Small intestine (tissue), 7 donors: ENCODE measurements around the gene GTF2IRD1. TPM values are rescaled to one million over a fixed set of nuclear protein-coding genes. Genes with fewer than 3 reads are reported as not detected.
A peak's percentile ranks its signal among the peaks of the same experiment; 100 is the strongest.

Experiments used
- DNase-seq, 2 donors: peaks; one replicate each; pipeline versions ENCODE4 v3.0.0 to v3.0.0-alpha.2; 2013
- FAIRE-seq: peaks from 2 replicates; lab custom pipeline; 2012; peaks lifted over from hg19 to GRCh38; lab: Jason Lieb, UNC
- H3K27ac ChIP-seq, 3 donors: one replicate each; pipeline ENCODE4 v1.5.1; 2013; ENCODE audit warnings: low read length in 2 of 3, mild to moderate bottlenecking in 2 of 3, control low read depth in 1 of 3, inconsistent platforms in 1 of 3, low read depth in 1 of 3, moderate library complexity in 1 of 3
- H3K27me3 ChIP-seq, 3 donors: one replicate each; pipeline ENCODE4 v1.6.1; 2013; ENCODE audit warnings: low read length in 3 of 3, inconsistent platforms in 1 of 3; ENCODE audit not compliant: control insufficient read depth in 3 of 3, insufficient read depth in 3 of 3
- H3K36me3 ChIP-seq, 3 donors: one replicate each; pipeline ENCODE4 v1.6.1; 2013; ENCODE audit warnings: low read length in 3 of 3, inconsistent platforms in 1 of 3, low read depth in 1 of 3, mild to moderate bottlenecking in 1 of 3, moderate library complexity in 1 of 3; ENCODE audit not compliant: control insufficient read depth in 3 of 3, insufficient read depth in 2 of 3
- H3K4me1 ChIP-seq, 3 donors: one replicate each; pipeline ENCODE4 v1.6.1; 2013; ENCODE audit warnings: low read length in 2 of 3, inconsistent platforms in 1 of 3, low read depth in 1 of 3, mild to moderate bottlenecking in 1 of 3, moderate library complexity in 1 of 3; ENCODE audit not compliant: control insufficient read depth in 3 of 3, insufficient read depth in 2 of 3
- H3K4me3 ChIP-seq, 3 donors: one replicate each; pipeline ENCODE4 v1.5.1; 2013; ENCODE audit warnings: low read length in 3 of 3, control low read depth in 1 of 3, inconsistent platforms in 1 of 3, low read depth in 1 of 3, mild to moderate bottlenecking in 1 of 3, moderate library complexity in 1 of 3
- H3K9me3 ChIP-seq, 2 donors: one replicate each; pipeline ENCODE4 v1.6.1; 2013; ENCODE audit warnings: low read depth in 1 of 2, low read length in 1 of 2; ENCODE audit not compliant: control insufficient read depth in 2 of 2, insufficient read depth in 1 of 2
- WGBS, 3 donors: extraction: QIAGEN DNeasy Blood & Tissue Kit; methylation state at CpG; one replicate each; pipeline ENCODE4 v1.1.7; 2013; 5-methylcytosine and 5-hydroxymethylcytosine counted together
- polyA plus RNA-seq, 4 donors: library from polyadenylated mRNA; stranded (reverse) in 3 of 4; unstranded in 1 of 4; fragments of 200-250 nt in 3 of 4; fragments of 120-200 nt in 1 of 4; gene quantifications; one replicate each; pipeline versions ENCODE4 v1.2.1 to v1.2.3, GENCODE V29; 2013
- donor health status: healthy with polysubstance abuse.
- donor health status: control.
- donor health status: control.
- donor health status: Bipolar disorder and iron deficiency.
- donor health status: healthy.

GTF2IRD1 gene
- polyA plus RNA-seq, 4 donors, result 1.6 to 55.2 (median 10.1) TPM

DNA sequence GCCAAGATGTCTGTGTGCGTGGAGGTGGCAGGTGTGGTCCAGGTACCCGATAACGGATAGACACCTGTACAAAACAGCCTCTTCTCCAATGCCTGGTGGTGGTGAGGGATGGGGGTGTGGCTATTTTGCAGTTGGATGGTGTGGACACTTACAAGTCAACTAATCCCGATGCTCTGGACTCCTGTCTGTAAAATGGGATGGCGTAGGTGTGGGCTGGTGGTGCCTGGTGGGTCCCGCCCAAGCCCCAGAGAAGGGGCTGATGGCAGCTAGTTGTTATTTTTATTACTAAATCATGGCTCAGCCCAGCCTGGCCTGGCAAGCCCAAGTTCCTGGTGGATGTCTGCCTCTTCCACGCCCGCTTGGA, 22.3 kb downstream of the GTF2IRD1 start:
- 37 to 76% (median 53%) methylated on average over 8 of the region's 8 CpGs for WGBS, 3 donors
- H3K4me1 ChIP-seq, result peaks cover 3 to 49% (median 10%) of the 10 kb centered on the region in 3 donors
- H3K4me3 ChIP-seq, result no peak overlapping the region
- DNase-seq, result no peak
- peak overlapping the region in 1 of 3 donors; percentile 8 for H3K27ac ChIP-seq
- no peak for FAIRE-seq
- no peaks in the 10 kb centered on the region for H3K9me3 ChIP-seq
- no peaks in the 10 kb centered on the region for H3K27me3 ChIP-seq
- peaks cover 0 to 46% (median 0%) of the 10 kb centered on the region in 3 donors for H3K36me3 ChIP-seq

DNA sequence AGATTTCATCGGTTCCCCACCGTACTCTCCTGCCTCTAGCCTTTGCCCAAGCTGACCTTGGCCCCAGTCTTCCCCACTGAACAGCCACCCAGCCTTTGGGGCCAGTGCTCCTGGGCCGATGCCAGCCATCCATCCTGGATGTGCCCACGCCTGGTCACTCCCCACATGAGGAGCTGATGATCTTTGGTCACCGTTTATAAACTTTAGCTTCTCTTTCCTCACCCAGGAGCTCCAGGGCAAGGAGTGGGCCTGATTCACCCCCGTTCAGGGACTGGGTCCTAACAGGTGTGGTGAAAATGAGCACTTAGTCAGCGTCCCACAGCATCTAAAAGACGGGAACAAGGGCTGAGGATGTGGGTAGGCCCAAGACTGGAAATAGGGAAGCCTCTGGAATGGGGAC, 22.9 kb downstream of the GTF2IRD1 start:
- FAIRE-seq, result no peak
- H3K27ac ChIP-seq, result peak overlapping the region in 1 of 3 donors; percentile 93
- H3K27me3 ChIP-seq, result no peaks in the 10 kb centered on the region
- H3K4me3 ChIP-seq, result no peak overlapping the region
- H3K36me3 ChIP-seq, result peaks cover 0 to 50% (median 0%) of the 10 kb centered on the region in 3 donors
- DNase-seq, result peak in 1 of 2 donors; percentile 38
- 46 to 71% (median 54%) methylated on average over 8 of the region's 8 CpGs for WGBS, 3 donors
- H3K4me1 ChIP-seq, result peaks cover 3 to 56% (median 10%) of the 10 kb centered on the region in 3 donors
- H3K9me3 ChIP-seq, result no peaks in the 10 kb centered on the region

GRCh38 chr7:74478671-74479065, 25.0 kb downstream of the GTF2IRD1 start:
- peaks cover 3 to 70% (median 10%) of the 10 kb centered on the region in 3 donors for H3K4me1 ChIP-seq

DNA sequence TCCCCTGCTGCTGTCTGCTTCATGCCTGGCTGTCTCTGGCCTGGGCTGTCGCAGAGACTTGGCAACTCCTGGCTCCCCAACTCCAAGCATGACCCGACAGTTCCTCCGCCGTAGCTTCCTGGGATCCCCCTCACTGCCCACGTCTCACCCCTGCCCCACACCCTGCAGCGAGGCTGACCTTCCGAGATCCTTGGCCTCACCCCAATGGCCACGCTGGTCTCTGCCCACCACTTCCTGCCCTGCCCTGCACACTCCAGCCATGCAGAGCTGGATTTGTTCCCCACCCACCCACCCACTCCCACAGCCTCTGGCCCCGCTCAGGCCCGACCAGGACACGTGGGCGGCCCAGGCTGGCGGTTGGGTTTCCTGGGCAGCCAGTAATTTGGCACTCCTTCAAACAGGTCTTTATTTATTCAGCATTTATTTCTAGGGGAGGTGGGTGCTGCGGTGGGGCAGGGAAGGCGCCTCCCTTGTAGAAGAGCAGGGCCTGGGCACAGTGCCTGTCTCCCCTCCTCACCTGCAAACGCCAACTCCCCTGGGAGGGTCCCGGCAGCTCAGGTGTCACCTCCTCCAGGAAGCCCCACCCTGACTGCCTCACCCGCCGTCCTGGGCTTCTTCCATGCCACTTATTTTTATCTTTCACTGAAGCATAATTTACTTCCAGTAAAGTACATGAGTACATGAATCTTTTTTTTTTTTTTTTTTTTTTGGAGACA, 25.5 kb downstream of the GTF2IRD1 start:
- FAIRE-seq, result no peak
- 19 to 39% (median 22%) methylated on average over 15 to 19 of the region's 19 CpGs for WGBS, 3 donors
- peaks cover 3 to 73% (median 10%) of the 10 kb centered on the region in 3 donors for H3K4me1 ChIP-seq
- H3K36me3 ChIP-seq, result peaks cover 0 to 39% (median 0%) of the 10 kb centered on the region in 3 donors
- DNase-seq, result no peak
- H3K9me3 ChIP-seq, result no peaks in the 10 kb centered on the region
- no peaks in the 10 kb centered on the region for H3K27me3 ChIP-seq
- H3K27ac ChIP-seq, result peak overlapping the region in 2 of 3 donors; percentile 88 to 93
- H3K4me3 ChIP-seq, result no peak overlapping the region

More at GRCh38 chr7:74478671-74479065, 25.0 kb downstream of the GTF2IRD1 start:
- DNase-seq (no peak), FAIRE-seq (no peak)
- Histone ChIP-seq H3K27me3 (no peaks in the 10 kb centered on the region), H3K27ac (peak overlapping the region in 2 of 3 donors; percentile 79 to 93), H3K36me3 (peaks cover 0 to 44% (median 0%) of the 10 kb centered on the region in 3 donors), H3K4me3 (no peak overlapping the region), H3K9me3 (no peaks in the 10 kb centered on the region)
- 84 to 96% (median 89%) methylated on average over 4 of the region's 4 CpGs for WGBS, 3 donors

GRCh38 chr7:74479961-74480829, 26.5 kb downstream of the GTF2IRD1 start:
- H3K9me3 ChIP-seq, result no peaks in the 10 kb centered on the region
- peaks cover 0 to 37% (median 0%) of the 10 kb centered on the region in 3 donors for H3K36me3 ChIP-seq
- peak overlapping the region; percentile 1 to 52 (median 31) for H3K4me3 ChIP-seq
- no peaks in the 10 kb centered on the region for H3K27me3 ChIP-seq
- peaks cover 3 to 73% (median 10%) of the 10 kb centered on the region in 3 donors for H3K4me1 ChIP-seq
- no peak for FAIRE-seq
- DNase-seq, result peak; percentile 66 to 86
- H3K27ac ChIP-seq, result peak overlapping the region; percentile 33 to 93 (median 88)
- WGBS, 3 donors, result 18 to 22% (median 19%) methylated on average over 37 to 40 of the region's 40 CpGs

- DNase-seq (peak; percentile 72 to 81), FAIRE-seq (no peak)
- Histone ChIP-seq H3K27me3 (no peaks in the 10 kb centered on the region), H3K9me3 (no peaks in the 10 kb centered on the region), H3K36me3 (peaks cover 0 to 34% (median 0%) of the 10 kb centered on the region in 3 donors), H3K4me1 (peaks cover 3 to 68% (median 10%) of the 10 kb centered on the region in 3 donors), H3K27ac (peak overlapping the region; percentile 33 to 93 (median 88)), H3K4me3 (peak overlapping the region in 2 of 3 donors; percentile 31 to 52)
- WGBS, 3 donors, result 25 to 41% (median 30%) methylated on average over 16 of the region's 16 CpGs
Measured at GRCh38 chr7:74480861-74481417, 27.2 kb downstream of the GTF2IRD1 start.

DNA sequence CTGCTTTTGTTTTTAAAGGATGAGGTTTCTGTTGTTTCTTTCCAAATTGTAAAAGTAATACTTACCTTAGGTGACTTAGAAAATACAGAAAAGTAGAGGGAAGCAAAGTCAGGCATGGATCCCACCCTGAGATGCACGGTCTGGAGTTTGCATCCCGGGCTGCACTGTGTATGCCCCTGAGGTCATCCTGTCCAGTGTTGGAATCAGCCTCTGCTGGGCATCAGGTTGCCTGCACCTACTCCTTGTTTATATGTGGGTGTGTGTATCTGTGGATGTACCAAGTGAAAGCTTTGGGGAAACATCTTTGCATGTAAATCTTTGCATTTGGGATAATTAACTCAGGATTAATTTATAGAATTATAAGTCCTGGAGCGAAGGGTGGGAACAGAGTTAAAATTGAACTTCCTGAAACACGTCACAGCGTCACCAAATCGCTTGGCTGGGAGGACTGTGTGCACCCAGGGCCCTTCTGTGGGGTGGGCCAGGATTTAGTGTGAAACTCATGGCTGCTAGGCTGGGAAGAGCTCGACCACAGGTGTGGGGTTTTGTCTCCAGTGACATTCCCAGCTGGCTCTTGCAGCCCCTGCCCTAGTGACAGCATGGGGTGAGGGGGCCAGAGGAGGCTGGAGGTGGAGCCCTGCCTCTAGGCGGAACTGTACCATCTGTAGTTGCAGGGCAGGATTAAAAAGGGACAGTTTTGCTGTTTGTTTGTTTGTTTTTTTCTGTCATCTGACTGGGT, 27.9 kb downstream of the GTF2IRD1 start:
- 77 to 79% (median 78%) methylated on average over 8 of the region's 8 CpGs for WGBS, 3 donors
- Histone ChIP-seq H3K36me3 (peaks cover 0 to 32% (median 0%) of the 10 kb centered on the region in 3 donors), H3K4me3 (no peak overlapping the region), H3K27me3 (no peaks in the 10 kb centered on the region), H3K27ac (peak overlapping the region in 2 of 3 donors; percentile 53 to 93), H3K4me1 (peaks cover 3 to 66% (median 10%) of the 10 kb centered on the region in 3 donors), H3K9me3 (no peaks in the 10 kb centered on the region)
- FAIRE-seq (no peak), DNase-seq (no peak)
